HG02623 (cell line): Measurements from ENCODE around the gene PLEKHH2.
"Not testable (repeated sequence)": the region's sequence is repeated elsewhere in the genome, so short reads cannot be mapped to it uniquely, and the experiment has no call there.

Experiments used
- ATAC-seq: cut with Tn5 transposase; IDR thresholded peaks from one replicate; pipeline ENCODE4 v1.9.1; 2021; ENCODE audit warnings: moderate library complexity; ENCODE audit not compliant: unreplicated experiment

PLEKHH2 gene

GRCh38 chr2:43636153-43636552 lies 907 bp upstream of the PLEKHH2 start:
- ATAC-seq = not testable (repeated sequence)

DNA sequence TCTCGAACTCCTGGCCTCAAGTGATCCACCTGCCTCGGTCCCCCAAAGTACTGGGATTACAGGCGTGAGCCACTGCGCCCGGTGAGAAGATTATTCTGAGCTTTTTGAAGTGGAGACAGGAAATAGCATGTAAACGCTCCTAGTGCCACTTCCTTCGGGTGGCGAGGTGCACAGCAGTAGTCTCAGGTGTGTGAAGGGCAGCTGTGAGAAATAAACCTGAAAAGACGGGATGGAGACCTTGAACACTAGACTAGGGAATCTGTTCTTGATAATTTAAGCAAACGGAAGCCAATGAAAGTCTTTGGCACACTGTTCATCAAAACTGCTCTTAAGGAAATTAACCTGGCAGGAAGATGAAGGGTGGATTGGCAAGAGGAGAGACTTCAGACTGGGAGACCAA lies 439 bp upstream of the PLEKHH2 start:
- no peak for ATAC-seq

- ATAC-seq = no peak
These were observed 5.3 kb downstream of the PLEKHH2 start for GRCh38 chr2:43642363-43642762.

DNA sequence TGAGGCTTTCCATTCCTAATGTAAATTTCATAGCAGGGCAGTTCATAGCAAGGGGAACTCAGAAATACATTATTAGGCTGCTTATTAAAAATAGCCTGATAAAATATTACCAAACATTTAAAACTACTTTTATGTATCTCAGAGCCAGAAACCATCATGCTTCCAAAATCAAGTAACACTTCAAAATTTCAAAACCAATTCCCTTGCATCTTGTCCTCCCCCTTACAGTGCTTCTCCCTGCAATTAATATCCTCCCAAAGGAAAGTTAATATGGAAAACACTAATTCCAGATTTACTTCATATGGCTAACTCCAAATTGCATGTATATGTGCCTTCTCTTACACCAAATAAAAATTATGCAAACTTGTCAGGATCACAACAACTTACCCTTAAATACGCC lies 6.6 kb downstream of the PLEKHH2 start:
- ATAC-seq = no peak

DNA sequence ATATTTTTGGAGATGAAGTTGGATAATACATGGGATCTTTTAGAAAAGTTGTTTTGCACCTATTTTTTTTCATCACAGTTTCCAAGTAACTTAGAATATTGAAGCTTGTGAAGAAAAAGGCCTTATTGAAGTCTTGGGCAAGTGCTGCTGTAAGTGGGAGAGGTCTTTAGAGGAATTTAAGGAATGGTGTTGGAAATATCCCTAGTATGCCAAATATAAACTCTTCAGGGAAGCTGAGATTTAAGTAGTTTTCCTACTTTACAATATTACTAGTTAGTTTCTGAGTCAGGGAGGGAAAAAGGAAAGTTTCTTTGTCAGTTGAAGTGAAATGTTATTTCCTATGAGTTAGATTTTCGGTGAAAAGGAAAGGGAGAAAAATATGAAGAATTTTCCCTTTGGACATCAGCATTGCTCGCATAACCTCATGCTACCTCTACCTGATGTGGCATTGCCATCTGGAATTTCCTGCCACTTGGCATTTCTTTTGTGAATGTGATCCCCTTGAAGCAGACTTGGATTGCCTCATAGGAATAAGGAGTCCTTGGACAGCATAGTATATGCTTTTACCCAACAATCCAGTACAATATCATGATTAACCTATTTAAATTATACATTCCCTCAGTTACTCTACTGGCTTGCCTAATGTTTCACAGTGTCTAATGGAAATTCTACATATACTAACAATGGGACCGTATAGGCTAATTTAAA lies 12.1 kb downstream of the PLEKHH2 start:
- no peak for ATAC-seq

GRCh38 chr2:43653506-43653905 lies 16.4 kb downstream of the PLEKHH2 start:
- ATAC-seq = no peak

DNA sequence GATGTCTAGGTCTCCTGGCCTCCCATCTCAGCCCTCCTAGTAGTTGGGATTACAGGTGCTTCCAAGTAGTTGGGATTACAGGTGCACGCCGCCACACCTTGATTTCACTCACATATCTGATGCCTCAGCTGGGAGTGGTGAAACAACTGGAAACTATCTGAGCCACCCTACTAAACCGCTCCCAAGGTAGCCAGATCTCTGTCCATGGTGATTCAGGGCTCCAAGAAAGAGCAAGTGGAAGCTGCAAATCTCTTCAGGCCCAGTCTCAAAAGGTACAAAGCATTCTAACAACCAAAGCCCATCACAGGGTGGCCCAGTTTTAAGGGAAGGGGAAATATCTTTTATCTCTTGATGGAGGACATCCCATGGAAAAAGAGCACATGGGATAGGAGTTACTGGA lies 20.2 kb downstream of the PLEKHH2 start:
- no peak for ATAC-seq

GRCh38 chr2:43675646-43676321 lies 38.7 kb downstream of the PLEKHH2 start:
- ATAC-seq = no peak

DNA sequence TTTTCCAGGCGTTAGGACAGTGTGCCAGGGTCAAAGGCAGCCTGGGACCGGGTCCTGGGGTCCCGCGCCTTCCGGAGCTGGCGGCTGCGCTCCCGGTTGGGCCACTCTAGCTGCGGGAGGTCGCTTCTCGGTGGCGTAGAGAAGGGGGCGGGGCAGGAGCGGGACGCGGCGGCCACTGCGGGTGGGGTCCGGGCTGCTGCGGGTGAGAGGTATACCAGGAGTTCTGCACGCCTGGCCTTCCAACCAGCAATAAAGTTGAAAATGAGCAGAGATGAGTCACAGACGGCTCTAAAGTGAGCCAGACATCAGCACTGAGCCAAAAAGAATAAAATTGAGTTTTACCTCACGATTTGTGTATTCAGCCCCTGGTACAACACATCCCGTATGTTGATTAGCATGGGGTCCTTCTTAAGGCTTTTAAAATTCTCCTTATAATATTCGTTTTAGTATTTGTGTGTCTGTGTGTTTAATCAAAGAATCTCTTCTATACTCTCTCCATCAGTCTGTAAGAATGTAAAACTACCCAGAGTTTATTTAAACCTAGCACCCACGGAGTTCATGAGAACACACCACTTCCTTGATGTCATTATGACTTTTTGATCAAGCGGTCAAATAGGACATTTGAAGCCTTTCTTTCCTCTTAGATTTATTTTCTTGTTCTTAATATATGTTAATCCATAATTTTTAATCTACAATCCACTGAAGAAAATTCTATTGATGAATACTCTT lies 39.4 kb downstream of the PLEKHH2 start, which contains the start of gene C1GALT1C1L:
Gene C1GALT1C1L (minus strand): TSS at position 108 of the 729 bp plus-strand sequence. CDS start 107 bp downstream, at position 1.
- ATAC-seq = no peak

GRCh38 chr2:43677783-43678182 lies 40.7 kb downstream of the PLEKHH2 start:
- not testable (repeated sequence) for ATAC-seq

- no peak for ATAC-seq
These were observed 48.3 kb downstream of the PLEKHH2 start for GRCh38 chr2:43685357-43685756.

- no peak for ATAC-seq
These were observed 52.9 kb downstream of the PLEKHH2 start for GRCh38 chr2:43689999-43690398.

DNA sequence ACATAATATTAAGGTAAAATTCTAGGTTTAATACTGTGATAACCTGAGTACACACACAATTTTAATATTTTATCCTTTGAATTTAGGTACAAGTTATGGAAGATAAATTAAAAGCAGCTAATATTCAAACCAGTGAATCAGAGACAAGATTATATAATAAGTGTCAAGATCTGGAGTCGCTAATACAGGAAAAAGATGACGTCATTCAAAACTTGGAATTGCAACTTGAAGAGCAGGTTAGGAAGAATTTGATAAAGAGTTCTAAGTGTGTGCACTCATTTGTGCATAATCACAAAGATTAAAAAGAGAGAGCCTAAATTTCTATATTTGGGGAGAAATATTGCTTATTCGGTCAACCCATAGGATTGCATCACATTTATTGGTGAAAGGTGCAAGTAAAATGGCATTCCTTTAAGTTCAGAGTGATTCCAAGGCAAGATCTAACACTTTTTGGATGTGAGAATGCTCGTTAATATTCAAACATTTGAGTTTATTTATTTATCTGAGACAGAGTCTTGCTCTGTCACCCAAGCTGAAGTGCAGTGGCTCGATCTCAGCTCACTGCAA lies 55.5 kb downstream of the PLEKHH2 start:
- ATAC-seq = no peak

DNA sequence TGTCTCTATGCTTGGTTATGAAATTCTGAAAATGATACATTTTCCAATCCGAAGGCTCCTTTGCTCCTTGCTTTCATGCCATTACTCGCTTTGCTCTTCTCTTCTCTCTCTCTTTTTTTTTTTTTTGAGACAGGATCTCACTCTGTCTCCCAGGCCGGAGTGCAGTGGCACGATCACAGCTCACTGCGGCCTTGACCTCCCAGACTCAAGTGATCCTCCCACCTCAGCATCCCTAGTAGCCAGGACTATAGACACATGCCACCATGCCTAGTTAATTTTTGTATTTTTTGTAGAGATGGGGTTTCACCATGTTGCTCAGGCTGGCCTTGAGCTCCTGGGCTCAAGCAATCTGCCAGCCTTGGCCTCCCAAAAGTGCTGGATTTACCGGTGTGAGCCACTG lies 61.1 kb downstream of the PLEKHH2 start:
- ATAC-seq = not testable (repeated sequence)

- no peak for ATAC-seq
These were observed 62.7 kb downstream of the PLEKHH2 start for GRCh38 chr2:43699761-43700160.

- no peak for ATAC-seq
These were observed 64.1 kb downstream of the PLEKHH2 start for GRCh38 chr2:43701111-43701510.

DNA sequence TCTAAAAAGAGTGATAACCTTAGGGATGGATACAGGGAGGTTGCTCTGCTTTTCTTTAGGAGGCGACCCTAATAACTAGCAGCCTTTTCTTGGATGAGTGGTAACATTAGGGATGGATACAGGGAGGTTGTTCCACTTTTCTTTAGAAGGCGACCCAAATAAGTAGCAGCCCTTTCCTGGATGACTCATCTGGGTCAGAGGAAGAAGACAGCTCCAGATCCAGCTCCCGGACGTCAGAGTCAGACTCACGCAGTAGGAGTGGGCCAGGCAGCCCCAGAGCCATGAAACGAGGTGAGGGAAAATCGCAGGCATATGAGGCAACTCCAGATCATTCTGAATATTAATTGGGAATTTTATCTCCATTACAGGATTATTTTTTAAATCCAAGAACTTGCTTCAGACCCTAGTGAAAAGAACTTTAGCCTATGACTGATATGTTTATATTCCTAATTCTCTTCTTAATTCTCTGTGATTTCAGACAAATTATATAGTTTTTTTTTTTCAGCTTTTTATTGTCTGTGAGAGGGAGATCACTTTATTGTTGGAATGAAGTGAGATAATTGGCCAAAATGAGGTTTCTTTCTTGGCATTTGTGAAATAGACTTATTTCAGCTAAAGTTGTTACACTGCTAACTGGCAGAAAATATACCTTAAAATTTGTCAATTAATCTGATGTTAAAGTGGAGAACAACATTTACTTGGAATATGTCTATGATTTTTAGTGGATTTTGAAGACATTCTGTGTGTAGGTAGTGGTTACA lies 70.4 kb downstream of the PLEKHH2 start:
- no peak for ATAC-seq

DNA sequence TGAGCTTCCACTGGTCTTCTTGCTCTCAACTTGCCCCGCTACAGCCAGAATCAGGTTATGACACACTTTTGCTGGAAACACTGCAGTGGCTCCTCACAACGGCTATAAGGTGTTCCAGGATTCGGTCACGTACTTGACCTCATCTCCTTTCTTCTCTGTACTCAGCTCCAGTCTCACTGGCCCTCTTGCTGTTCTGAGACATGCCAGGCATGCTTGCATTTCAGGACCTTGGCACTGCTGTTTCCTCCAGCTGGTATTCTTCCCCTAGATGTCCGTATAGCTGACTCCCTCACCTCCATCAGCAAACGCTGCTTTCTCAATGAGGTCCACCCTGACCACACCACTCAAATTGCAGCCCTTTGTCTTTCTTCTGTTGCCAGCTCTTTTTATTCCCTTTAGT lies 71.1 kb downstream of the PLEKHH2 start:
- ATAC-seq = no peak

- ATAC-seq = no peak
These were observed 71.8 kb downstream of the PLEKHH2 start for GRCh38 chr2:43708891-43709290.

DNA sequence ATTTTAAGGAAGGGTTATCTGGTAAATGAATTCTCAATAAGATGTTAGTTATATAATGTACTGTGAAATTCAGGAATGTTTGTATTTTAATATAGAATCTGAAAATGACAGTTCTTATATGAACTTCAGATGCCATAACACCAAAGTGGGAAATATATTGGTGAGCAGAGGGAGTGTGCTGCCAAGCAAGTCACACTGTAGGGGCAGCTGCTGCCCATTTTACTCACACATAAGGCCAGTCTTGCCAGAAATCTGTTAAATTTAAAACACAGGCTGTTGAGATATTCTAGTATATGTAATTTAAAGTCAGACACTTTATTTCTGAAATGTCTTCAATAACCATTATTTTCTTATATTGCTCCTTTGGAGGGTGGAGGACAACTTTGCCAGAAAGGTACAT lies 73.8 kb downstream of the PLEKHH2 start:
- ATAC-seq = no peak

- ATAC-seq = no peak
These were observed 77.1 kb downstream of the PLEKHH2 start for GRCh38 chr2:43714164-43714563.
